Suprapubic skin (tissue), 4 donors: ENCODE results near the gene CIAO2A. TPM values are rescaled to one million over a fixed set of nuclear protein-coding genes. Genes with fewer than 3 reads are reported as not detected.
"Not testable (repeated sequence)": the region's sequence is repeated elsewhere in the genome, so short reads cannot be mapped to it uniquely, and the experiment has no call there.

ENCODE experiments used
- DNase-seq, 2 donors: peaks; one replicate each; pipeline ENCODE4 v3.0.0-alpha.2; 2019; ENCODE audit warnings: low spot score in 2 of 2
- H3K27ac ChIP-seq: fragments of 200-600 bp; sonication (generic); one replicate; pipeline ENCODE4 v1.5.1; 2019
- H3K27me3 ChIP-seq: fragments of 200-600 bp; sonication (generic); one replicate; pipeline ENCODE4 v1.5.1; 2019
- H3K36me3 ChIP-seq: fragments of 200-600 bp; sonication (generic); one replicate; pipeline ENCODE4 v1.5.1; 2019
- H3K4me1 ChIP-seq: fragments of 200-600 bp; sonication (generic); one replicate; pipeline ENCODE4 v1.5.1; 2019
- H3K4me3 ChIP-seq: fragments of 200-600 bp; sonication (generic); one replicate; pipeline ENCODE4 v1.5.1; 2019; ENCODE audit warnings: mild to moderate bottlenecking
- H3K9me3 ChIP-seq: fragments of 200-600 bp; sonication (generic); one replicate; pipeline ENCODE4 v1.5.1; 2019
- EP300 ChIP-seq: sonication (generic); formaldehyde crosslinking; IDR thresholded peaks from one replicate; pipeline ENCODE4 v1.6.1; 2017; ENCODE audit warnings: antibody characterized with exemption
- POLR2A ChIP-seq, 2 donors: fragments of 450-650 bp; IDR thresholded peaks; one replicate each; pipeline ENCODE4 v1.6.1; 2017; ENCODE audit warnings: antibody characterized with exemption in 2 of 2, mild to moderate bottlenecking in 2 of 2, moderate library complexity in 2 of 2
- POLR2AphosphoS5 ChIP-seq, 3 donors: sonication (generic); formaldehyde crosslinking; IDR thresholded peaks; one replicate each; pipeline ENCODE4 v1.6.1; 2017; ENCODE audit warnings: antibody characterized with exemption in 3 of 3
- WGBS: methylation state at CpG from one replicate; pipeline ENCODE4 v1.1.5; 2018; 5-methylcytosine and 5-hydroxymethylcytosine counted together
- total RNA-seq, 4 donors: library from RNA; depleted of rRNA; stranded (reverse); fragments of >200 nt; gene quantifications; one replicate each; pipeline ENCODE4 v1.1.0, GENCODE V29; 2016
- TF ChIP-seq, protein P1 (sequence below), 2 donors: fragments of 200-600 bp in 1 of 2; fragments of 450-650 bp in 1 of 2; sonication (generic) in 1 of 2; IDR thresholded peaks; one replicate each; pipeline ENCODE4 v1.5.1; 2016 to 2019; ENCODE audit warnings: antibody characterized with exemption in 2 of 2, mild to moderate bottlenecking in 1 of 2, moderate library complexity in 1 of 2

Gene CIAO2A
- total RNA-seq, 4 donors from 2014 or later: 19.1 to 37.0 (median 21.8) TPM

DNA sequence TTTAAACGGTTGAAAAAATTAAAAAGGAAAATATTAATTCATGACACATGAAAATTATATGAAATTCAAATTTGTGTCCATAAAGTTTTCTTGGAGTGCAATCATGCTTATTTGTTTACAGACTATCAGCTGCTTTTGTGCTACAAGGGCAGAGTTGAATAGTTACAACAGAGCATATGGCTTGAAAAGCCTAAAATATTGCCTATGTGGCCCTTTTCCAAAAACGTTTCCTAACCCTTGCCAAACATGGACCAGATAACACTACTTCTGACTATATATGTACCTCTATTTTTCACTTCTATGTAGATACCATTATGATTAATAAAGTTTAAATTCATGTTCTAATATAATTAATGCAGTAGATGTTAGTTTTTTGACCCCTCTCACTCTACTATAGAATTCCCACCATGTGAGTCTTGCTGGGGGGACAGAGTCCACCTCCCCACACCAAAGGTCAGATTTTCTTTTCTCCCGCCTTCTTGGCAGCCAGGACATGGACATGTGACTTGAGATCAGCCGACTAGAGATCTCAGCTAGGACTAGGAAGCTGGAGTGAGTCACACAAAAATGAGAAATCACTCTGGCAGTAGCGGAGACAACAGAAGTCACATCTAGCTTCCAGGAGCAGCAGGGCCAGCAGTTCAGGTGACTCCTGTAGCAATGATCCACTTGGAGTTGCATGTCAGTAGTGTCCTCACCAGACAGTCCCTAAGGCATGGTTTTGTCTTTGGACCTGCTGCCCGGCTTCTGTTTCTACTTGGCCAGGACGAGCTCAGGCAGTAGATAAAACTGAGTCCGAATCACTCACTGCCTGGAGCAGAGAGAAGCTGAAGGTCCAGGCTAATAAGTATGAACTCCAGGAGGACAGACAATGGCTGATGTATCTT lies 22.4 kb downstream of the CIAO2A start:
- peak in 1 of 2 donors; percentile 85 for DNase-seq
- H3K36me3 ChIP-seq: peaks cover 22% of the 10 kb centered on the region
- H3K4me1 ChIP-seq: peaks cover 34% of the 10 kb centered on the region
- H3K9me3 ChIP-seq: no peaks in the 10 kb centered on the region
- TF ChIP-seq POLR2A (IDR thresholded peaks at IDR 0.05) (no peak), POLR2AphosphoS5 (IDR thresholded peaks at IDR 0.05) (peak in 1 of 3 donors; percentile 40)
- H3K27ac ChIP-seq: peak overlapping the region; percentile 71
- H3K27me3 ChIP-seq: no peaks in the 10 kb centered on the region
- 55% methylated on average over 8 of the region's 8 CpGs for WGBS
- no peak overlapping the region for H3K4me3 ChIP-seq

DNA sequence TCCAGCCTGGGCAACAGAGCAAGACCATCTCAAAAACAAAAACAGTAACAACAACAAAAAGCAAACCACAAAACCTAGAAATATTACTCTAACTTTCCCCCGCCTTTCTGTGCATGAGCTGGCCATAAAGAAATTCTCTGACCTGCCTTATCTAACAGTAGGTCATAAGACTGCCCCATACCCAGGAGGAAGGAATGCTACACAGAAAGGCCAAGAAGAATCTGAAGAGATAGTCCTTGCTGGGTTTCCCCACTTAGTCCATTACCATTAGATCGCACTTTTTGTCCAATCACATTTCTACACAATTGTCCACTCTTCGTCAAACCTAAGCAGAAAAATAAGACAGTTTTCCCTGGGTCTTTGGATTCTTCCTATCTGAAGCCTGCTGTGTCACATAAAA lies 23.5 kb downstream of the CIAO2A start:
- TF ChIP-seq, protein P1, sequence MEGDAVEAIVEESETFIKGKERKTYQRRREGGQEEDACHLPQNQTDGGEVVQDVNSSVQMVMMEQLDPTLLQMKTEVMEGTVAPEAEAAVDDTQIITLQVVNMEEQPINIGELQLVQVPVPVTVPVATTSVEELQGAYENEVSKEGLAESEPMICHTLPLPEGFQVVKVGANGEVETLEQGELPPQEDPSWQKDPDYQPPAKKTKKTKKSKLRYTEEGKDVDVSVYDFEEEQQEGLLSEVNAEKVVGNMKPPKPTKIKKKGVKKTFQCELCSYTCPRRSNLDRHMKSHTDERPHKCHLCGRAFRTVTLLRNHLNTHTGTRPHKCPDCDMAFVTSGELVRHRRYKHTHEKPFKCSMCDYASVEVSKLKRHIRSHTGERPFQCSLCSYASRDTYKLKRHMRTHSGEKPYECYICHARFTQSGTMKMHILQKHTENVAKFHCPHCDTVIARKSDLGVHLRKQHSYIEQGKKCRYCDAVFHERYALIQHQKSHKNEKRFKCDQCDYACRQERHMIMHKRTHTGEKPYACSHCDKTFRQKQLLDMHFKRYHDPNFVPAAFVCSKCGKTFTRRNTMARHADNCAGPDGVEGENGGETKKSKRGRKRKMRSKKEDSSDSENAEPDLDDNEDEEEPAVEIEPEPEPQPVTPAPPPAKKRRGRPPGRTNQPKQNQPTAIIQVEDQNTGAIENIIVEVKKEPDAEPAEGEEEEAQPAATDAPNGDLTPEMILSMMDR (IDR thresholded peaks at IDR 0.05): no peak
- TF ChIP-seq EP300 (no peak), POLR2A (IDR thresholded peaks at IDR 0.05) (no peak), POLR2AphosphoS5 (IDR thresholded peaks at IDR 0.05) (no peak)
- WGBS: 95% methylated on average over 3 of the region's 3 CpGs
- no peak for DNase-seq
- H3K27ac ChIP-seq: peak overlapping the region; percentile 71
- no peak overlapping the region for H3K4me3 ChIP-seq
- H3K27me3 ChIP-seq: no peaks in the 10 kb centered on the region
- H3K36me3 ChIP-seq: peaks cover 21% of the 10 kb centered on the region
- H3K4me1 ChIP-seq: peaks cover 34% of the 10 kb centered on the region
- no peaks in the 10 kb centered on the region for H3K9me3 ChIP-seq

DNA sequence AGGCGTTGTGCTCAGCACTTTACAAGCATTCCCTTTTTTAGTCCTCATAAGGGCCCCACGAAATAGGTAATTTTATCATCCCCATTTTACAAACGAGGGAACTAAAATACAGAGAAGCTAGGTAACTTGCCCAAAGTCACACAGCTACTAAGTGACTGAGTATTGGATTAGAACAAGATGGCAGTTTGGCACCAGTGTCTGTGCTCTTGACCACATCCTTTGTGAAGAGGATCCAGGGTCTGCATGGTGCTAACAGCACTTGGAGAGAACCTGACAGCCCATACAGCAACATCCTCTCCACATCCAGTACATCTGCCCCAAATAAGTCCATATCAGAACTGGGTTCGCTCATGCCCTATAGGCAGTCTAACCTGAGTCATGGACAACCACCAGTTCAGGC lies 25.5 kb downstream of the CIAO2A start:
- H3K4me3 ChIP-seq: no peak overlapping the region
- H3K27me3 ChIP-seq: no peaks in the 10 kb centered on the region
- no peak overlapping the region for H3K27ac ChIP-seq
- TF ChIP-seq POLR2AphosphoS5 (IDR thresholded peaks at IDR 0.05): no peak
- TF ChIP-seq EP300: no peak
- no peak for TF ChIP-seq POLR2A (IDR thresholded peaks at IDR 0.05)
- peaks cover 34% of the 10 kb centered on the region for H3K4me1 ChIP-seq
- WGBS: 63% methylated on average over 4 of the region's 4 CpGs
- no peak for DNase-seq
- H3K9me3 ChIP-seq: no peaks in the 10 kb centered on the region
- peaks cover 7% of the 10 kb centered on the region for H3K36me3 ChIP-seq

DNA sequence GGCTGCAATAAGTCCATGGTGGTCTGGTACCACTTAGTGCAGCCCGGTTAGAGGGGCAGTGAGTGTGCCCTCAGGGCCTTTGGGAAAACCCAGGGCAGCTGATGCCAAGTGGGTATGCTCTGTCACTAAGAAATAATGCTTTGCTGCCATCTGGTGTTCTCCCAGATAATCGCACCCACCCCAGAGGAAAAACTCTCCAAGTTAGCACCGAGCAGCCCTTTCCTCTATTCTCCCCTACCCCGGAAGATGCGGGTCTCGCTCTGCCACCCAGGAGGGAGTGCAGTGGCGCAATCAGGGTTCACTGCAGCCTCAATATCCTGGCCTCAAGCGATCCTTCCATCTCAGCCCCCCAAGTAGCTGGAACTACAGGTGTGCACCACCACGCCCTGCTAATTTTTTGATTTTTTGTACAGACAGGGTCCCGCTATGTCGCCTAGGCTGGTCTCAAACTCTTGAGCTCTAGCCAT lies 26.0 kb downstream of the CIAO2A start:
- Histone ChIP-seq H3K4me1 (peaks cover 34% of the 10 kb centered on the region), H3K4me3 (no peak overlapping the region), H3K36me3 (peaks cover 7% of the 10 kb centered on the region), H3K9me3 (no peaks in the 10 kb centered on the region), H3K27ac (no peak overlapping the region), H3K27me3 (no peaks in the 10 kb centered on the region)
- peak in 1 of 2 donors; percentile 84 for DNase-seq
- TF ChIP-seq, protein P1 (IDR thresholded peaks at IDR 0.05): peak; percentile 71 to 83
- TF ChIP-seq POLR2A (IDR thresholded peaks at IDR 0.05) (no peak), POLR2AphosphoS5 (IDR thresholded peaks at IDR 0.05) (no peak)
- 17% methylated on average over 11 of the region's 11 CpGs for WGBS

DNA sequence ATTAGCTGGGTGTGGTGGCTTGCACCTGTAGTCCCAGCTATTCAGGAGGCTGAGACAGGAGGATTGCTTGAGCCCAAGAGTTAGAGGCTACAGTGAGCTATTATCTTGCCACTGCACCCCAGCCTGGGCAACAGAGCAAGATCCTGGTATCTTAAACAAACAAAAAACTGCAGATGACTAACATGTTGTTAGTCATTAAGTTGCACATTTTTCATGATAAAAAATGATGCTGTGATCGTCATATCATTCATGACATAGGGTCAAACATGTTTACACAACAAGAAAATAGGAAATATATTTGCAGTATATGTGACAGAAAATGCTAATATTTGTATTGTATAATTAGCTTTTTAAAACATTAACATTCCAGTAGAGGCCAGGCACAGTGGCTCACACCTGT lies 27.2 kb downstream of the CIAO2A start:
- WGBS: 70% methylated on average over 1 of the region's 1 CpG

DNA sequence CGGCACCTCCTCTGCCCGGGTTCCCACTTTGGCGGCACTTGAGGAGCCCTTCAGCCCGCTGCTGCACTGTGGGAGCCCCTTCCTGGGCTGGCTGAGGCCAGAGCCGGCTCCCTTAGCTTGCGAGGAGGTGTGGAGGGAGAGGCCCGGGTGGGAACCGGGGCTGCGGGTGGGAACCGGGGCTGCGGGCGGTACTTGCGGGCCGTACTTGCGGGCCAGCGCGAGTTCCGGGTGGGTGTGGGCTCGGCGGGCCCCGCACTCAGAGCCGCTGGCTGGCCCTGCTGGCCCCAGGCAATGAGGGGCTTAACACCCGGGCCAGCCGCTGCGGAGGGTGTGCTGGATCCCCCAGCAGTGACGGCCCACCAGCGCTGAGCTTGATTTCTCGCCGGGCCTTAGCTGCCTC lies 32.9 kb downstream of the CIAO2A start:
- WGBS: 92% methylated on average over 18 of the region's 29 CpGs
- Histone ChIP-seq H3K4me1 (no peaks in the 10 kb centered on the region), H3K27me3 (no peaks in the 10 kb centered on the region), H3K4me3 (no peak overlapping the region), H3K9me3 (no peaks in the 10 kb centered on the region), H3K36me3 (no peaks in the 10 kb centered on the region), H3K27ac (no peak overlapping the region)
- TF ChIP-seq EP300: no peak
- no peak for TF ChIP-seq POLR2AphosphoS5 (IDR thresholded peaks at IDR 0.05)
- no peak for TF ChIP-seq POLR2A (IDR thresholded peaks at IDR 0.05)
- TF ChIP-seq, protein P1 (IDR thresholded peaks at IDR 0.05): no peak
- DNase-seq: no peak

More for the DNA sequence above, 27.2 kb downstream of the CIAO2A start:
- peaks cover 26% of the 10 kb centered on the region for H3K4me1 ChIP-seq
- no peak for DNase-seq
- TF ChIP-seq EP300: no peak
- TF ChIP-seq POLR2A (IDR thresholded peaks at IDR 0.05): no peak
- TF ChIP-seq, protein P1 (IDR thresholded peaks at IDR 0.05): no peak
- no peaks in the 10 kb centered on the region for H3K27me3 ChIP-seq
- H3K4me3 ChIP-seq: no peak overlapping the region
- H3K9me3 ChIP-seq: no peaks in the 10 kb centered on the region
- peaks cover 1% of the 10 kb centered on the region for H3K36me3 ChIP-seq
- no peak overlapping the region for H3K27ac ChIP-seq

DNA sequence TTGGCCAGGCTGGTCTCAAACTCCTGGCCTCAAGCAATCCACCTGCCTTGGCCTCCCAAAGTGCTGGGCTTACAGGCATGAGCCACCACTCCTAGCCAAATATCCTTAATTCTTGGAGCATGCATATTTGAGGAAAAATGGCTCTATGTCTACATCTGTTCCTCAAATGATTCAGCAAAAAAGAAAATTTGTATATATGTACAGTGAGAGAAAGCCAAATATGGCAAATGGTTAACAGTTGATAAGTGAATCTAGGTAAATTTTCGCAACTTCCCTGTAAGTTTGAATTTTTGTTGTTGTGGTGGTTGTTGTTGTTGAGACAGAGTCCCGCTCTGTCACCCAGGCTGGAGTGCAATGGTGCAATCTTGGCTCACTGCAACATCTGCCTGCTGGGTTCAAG lies 34.5 kb downstream of the CIAO2A start:
- DNase-seq, H3K9me3 ChIP-seq, H3K27me3 ChIP-seq, H3K4me3 ChIP-seq, H3K36me3 ChIP-seq, H3K4me1 ChIP-seq, H3K27ac ChIP-seq: not testable (repeated sequence)
- 94% methylated on average over 2 of the region's 2 CpGs for WGBS
